GM12865 (cell line): ENCODE results near the gene ZNF618.

Experiments used
- DNase-seq: peaks from one replicate; pipeline ENCODE4 v3.0.0; 2010; ENCODE audit warnings: low read depth
- H3K4me3 ChIP-seq: 2 replicates; pipeline ENCODE4 v1.5.1; 2011; ENCODE audit warnings: mild to moderate bottlenecking, low read depth, low read length, control low read depth
- TF ChIP-seq, protein P1 (sequence below): IDR thresholded peaks from 2 replicates; pipeline ENCODE4 v1.5.1; 2011; ENCODE audit warnings: low read length, control low read depth, low read depth, inconsistent platforms; ENCODE audit not compliant: insufficient read depth; ENCODE audit errors: missing control alignments

The ZNF618 gene

DNA sequence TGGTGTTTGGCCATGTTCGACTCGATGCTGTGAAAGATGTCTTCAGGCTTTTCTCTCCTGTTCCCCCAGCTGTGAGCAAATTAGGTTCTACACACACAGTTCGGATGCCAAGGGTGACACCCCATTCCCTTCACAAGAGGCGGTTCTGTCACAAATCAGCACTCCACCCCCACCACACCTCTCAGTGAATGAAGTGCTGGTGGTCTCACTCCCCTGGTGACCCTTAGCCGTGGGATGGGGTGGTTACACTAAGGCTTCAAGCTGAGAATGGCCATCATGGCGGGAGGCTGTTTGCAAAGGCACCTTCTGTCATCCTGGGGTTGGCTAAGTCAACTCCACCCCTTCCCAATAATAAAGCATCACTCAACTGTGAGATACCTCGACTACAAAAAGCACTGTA, 175.6 kb downstream of the ZNF618 start:
- no peak for DNase-seq
- TF ChIP-seq, protein P1, sequence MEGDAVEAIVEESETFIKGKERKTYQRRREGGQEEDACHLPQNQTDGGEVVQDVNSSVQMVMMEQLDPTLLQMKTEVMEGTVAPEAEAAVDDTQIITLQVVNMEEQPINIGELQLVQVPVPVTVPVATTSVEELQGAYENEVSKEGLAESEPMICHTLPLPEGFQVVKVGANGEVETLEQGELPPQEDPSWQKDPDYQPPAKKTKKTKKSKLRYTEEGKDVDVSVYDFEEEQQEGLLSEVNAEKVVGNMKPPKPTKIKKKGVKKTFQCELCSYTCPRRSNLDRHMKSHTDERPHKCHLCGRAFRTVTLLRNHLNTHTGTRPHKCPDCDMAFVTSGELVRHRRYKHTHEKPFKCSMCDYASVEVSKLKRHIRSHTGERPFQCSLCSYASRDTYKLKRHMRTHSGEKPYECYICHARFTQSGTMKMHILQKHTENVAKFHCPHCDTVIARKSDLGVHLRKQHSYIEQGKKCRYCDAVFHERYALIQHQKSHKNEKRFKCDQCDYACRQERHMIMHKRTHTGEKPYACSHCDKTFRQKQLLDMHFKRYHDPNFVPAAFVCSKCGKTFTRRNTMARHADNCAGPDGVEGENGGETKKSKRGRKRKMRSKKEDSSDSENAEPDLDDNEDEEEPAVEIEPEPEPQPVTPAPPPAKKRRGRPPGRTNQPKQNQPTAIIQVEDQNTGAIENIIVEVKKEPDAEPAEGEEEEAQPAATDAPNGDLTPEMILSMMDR = no peak

GRCh38 chr9:114053246-114054005, 177.3 kb downstream of the ZNF618 start:
- H3K4me3 ChIP-seq = no peak overlapping the region
- TF ChIP-seq, protein P1 = no peak
- DNase-seq = no peak

More for the DNA sequence above, 175.6 kb downstream of the ZNF618 start:
- H3K4me3 ChIP-seq = no peak overlapping the region

DNA sequence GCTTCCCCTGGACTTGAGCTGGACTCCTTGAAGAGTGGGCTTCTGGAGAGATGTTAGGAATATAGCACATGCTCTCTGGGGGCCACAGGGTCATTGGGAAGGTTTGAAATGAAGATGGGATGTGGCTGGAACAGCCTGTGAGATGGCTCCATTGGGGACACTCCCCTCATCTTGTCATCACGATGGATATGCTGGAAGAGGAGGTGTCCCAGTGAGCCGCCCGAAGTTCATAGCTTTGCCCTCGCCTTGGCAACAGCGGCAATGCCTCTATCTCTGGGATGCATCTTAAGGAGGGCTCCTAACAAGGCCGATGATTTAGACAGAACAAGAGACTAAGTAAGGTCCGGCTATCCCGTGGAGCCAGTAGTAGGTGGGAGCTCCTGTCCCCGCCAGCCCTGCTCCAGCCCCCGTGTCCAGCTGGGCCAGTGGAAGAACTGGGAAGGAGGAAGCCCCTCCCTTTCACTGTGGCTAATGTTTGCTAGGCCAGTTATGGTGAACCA, 178.1 kb downstream of the ZNF618 start:
- TF ChIP-seq, protein P1 = no peak
- no peak for DNase-seq

DNA sequence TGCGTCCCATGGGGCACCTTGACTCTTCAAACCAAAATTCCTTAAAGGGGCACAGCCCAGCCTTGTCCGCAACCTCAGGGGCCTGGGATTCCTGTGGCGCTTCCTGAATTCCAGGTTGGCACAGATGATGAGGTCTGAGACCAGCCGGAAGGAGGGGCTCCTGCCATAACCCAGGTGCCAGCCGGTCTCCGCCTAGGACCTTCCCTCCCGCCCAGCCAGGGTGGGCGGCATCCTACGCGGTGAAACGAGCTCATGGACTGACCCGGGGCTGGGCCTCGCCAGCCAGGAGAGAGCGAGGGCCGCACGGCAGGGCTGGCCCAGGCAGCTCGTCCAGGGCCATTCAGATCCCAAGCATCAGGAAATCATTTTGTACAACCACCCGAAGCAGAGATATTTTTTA, 179.0 kb downstream of the ZNF618 start:
- no peak for DNase-seq
- H3K4me3 ChIP-seq = no peak overlapping the region
- TF ChIP-seq, protein P1 = no peak

More for the DNA sequence above, 178.1 kb downstream of the ZNF618 start:
- H3K4me3 ChIP-seq = no peak overlapping the region

DNA sequence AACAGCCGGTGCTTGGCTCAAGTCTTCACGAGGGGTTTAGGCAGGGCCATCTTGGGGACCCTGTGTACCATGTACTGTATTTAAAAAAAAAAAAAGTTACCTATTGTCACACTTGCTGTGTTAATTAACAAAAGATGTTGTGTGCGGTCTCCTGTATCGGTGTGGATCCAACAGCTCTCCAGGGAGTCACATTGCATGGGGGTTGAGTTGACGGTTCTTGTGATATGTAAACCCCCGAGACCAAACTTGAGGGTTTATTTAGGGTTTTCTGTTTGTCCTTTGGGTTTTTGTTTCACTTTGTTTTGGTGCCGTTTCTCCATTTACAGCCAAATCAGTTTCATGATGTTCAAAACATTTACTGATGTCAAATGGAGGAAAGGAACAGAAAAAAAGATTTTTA, 179.8 kb downstream of the ZNF618 start:
- no peak overlapping the region for H3K4me3 ChIP-seq
- peak; percentile 24 for DNase-seq
- TF ChIP-seq, protein P1 = no peak

DNA sequence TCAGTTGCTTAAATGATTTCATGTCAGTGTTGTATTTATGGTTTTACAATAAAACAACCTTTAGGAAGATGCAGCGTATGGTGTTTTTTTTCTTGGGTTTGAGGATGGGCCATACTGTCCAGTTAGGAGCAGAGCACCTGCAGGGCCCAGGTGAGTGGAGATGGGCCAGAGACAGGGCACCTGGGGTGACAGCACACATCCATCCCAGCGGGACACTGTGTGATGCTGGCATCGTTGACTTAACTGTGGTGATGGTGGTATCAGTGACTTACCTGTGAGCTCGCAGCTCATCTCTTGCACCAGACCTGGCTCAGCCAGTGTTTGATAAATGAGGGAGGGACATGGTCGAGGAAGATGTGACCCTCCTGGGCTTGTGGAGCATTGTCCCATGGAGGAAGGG, 180.4 kb downstream of the ZNF618 start:
- DNase-seq = no peak
- TF ChIP-seq, protein P1 = no peak
- no peak overlapping the region for H3K4me3 ChIP-seq
